ENCODE results near the gene MYL10. TPM values are rescaled to one million over a fixed set of nuclear protein-coding genes. Genes with fewer than 3 reads are reported as not detected.
A peak's percentile ranks its signal among the peaks of the same experiment; 100 is the strongest.
"Not testable (repeated sequence)": the region's sequence is repeated elsewhere in the genome, so short reads cannot be mapped to it uniquely, and the experiment has no call there.

Gene MYL10
- polyA plus RNA-seq, 2 of the 4 experiments (the other 2 are of a cell fraction): not detected

- CTCF ChIA-PET: interaction anchor here (0.8 to 1.5 kb wide), 3 partner anchors 42 to 179 kb away, joined by 3 to 4 read pairs (median 3); no protein-coding TSS in a partner anchor
- peak; percentile 13 to 36; a peak in 2 of 6 replicates for ATAC-seq
- 37% methylated on average over 18 of the region's 18 CpGs for WGBS (ENCODE audit: missing lambda C conversion rate)
Measured at GRCh38 chr7:101644879-101645278, 15.8 kb upstream of the MYL10 start.

DNA sequence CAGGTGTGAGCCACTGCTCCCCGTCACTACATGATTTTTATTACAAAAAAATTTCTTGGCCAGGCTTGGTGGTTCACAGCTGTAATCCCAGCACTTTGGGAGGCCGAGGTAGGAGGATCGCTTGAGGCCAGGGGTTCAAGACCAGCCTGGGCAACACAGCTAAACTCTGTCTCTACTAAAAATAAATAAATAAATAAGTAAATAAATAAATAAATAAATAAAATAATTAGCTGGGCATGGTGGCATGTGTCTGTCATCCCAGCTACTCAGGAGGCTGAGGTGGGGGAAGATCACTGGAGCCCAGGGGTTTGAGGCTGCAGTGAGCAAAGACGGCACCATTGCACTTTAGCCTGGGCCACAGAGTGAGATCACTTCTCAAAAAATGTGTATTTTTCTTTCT lies 10.0 kb upstream of the MYL10 start:
- H3K9me3 ChIP-seq; ATAC-seq; DNase-seq (ENCODE audit: low read depth in 1 of 2, low spot score in 1 of 2); H3K27ac ChIP-seq; POLR2A ChIA-PET; H3K4me3 ChIP-seq; H3K4me2 ChIP-seq; FAIRE-seq: not testable (repeated sequence)
- CTCF ChIA-PET: interaction anchor here (0.6 kb wide), 1 partner anchor 306 kb away, joined by 4 read pairs; no protein-coding TSS in a partner anchor
- 0 out of 3 replicates have a peak, but pooled peaks cover 15% of the 10 kb centered on the region for H3K4me1 ChIP-seq
- peak; percentile 72 for TF ChIP-seq ZC3H11A (IDR thresholded peaks at IDR 0.05)
- 87% methylated on average over 4 of the region's 4 CpGs for WGBS (ENCODE audit: missing lambda C conversion rate)

More at GRCh38 chr7:101644879-101645278, 15.8 kb upstream of the MYL10 start:
- no peaks in the 10 kb centered on the region for H3K9me3 ChIP-seq
- H3K27ac ChIP-seq: peak overlapping the region; percentile 6 to 52; a peak in 3 of 6 replicates
- H3K4me2 ChIP-seq: peak overlapping the region; percentile 49
- FAIRE-seq: no peak
- H3K4me3 ChIP-seq: no peak overlapping the region
- TF ChIP-seq JUNB (IDR thresholded peaks at IDR 0.05) (no peak), NR3C1 (IDR thresholded peaks at IDR 0.05) (no peak), CBX8 (IDR thresholded peaks at IDR 0.05) (no peak), CHD2 (IDR thresholded peaks at IDR 0.05; ENCODE audit: low read length, partially characterized antibody) (no peak), HOXB5 (CRISPR knock-in tag; IDR thresholded peaks at IDR 0.05) (no peak), RNF2 (IDR thresholded peaks at IDR 0.05; ENCODE audit: borderline replicate concordance, low read depth) (no peak), MAX (IDR thresholded peaks at IDR 0.05) (no peak), HEYL (CRISPR knock-in tag; IDR thresholded peaks at IDR 0.05) (no peak), BCL3 (IDR thresholded peaks at IDR 0.05) (no peak), MAFK (IDR thresholded peaks at IDR 0.05; ENCODE audit: partially characterized antibody) (no peak), POLR2AphosphoS2 (conservative IDR thresholded peaks at IDR 0.05; ENCODE audit: low read length) (no peak), MAZ (IDR thresholded peaks at IDR 0.05; ENCODE audit: borderline replicate concordance, low read depth, low read length) (no peak), EP300 (IDR thresholded peaks at IDR 0.05) (no peak), TFCP2L1 (CRISPR knock-in tag; IDR thresholded peaks at IDR 0.05) (no peak)
- TF ChIP-seq, protein P1, sequence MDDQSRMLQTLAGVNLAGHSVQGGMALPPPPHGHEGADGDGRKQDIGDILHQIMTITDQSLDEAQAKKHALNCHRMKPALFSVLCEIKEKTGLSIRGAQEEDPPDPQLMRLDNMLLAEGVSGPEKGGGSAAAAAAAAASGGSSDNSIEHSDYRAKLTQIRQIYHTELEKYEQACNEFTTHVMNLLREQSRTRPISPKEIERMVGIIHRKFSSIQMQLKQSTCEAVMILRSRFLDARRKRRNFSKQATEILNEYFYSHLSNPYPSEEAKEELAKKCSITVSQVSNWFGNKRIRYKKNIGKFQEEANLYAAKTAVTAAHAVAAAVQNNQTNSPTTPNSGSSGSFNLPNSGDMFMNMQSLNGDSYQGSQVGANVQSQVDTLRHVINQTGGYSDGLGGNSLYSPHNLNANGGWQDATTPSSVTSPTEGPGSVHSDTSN (IDR thresholded peaks at IDR 0.05): no peak
- POLR2A ChIA-PET: no interaction called here
- peak in 1 of 2 experiments; percentile 24 for DNase-seq (ENCODE audit: low read depth in 1 of 2, low spot score in 1 of 2)
- H3K4me1 ChIP-seq: peaks cover 11% of the 10 kb centered on the region; the same call in 2 of the 3 replicates

DNA sequence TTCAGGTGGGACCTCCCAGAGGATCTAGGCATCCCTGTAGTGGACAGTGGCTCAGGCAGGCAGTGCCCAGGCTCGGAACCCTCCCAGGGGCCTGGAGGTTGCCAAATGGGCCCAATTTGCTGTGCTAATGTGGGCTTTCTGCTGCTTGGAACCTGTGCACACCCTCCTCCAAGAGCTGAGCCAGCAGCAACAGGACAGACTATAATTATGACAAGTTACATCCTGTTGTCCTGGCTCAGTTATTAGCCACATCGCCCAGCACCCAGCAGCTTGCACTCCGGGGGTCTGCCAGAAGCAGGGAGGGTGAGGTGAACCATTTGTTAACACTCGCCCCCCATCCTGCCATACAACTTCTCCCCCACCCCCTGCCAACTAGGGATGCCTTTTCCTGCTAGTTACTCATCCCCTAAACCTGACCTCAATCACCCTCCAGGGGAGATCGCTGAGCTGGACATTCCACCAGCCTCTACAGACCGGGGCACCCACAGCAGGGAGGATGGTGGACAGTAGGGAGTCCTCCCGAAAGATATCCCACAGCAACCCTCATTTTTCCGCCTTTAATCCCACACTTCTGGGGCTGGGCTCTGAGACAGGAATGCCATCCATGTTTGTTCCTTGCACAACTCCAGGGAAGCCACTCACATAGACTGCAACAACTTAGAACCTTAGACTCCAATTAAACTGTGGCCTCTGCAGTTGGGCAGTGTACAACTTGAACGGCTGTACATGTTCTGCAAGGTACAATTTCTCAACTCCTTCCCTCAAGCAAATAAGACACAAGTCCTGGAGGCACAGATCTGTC lies 7.9 kb upstream of the MYL10 start:
- peak overlapping the region in 1 of 2 experiments; percentile 25; a peak in 2 of 6 replicates for H3K27ac ChIP-seq
- 0 out of 3 replicates have a peak, but pooled peaks cover 15% of the 10 kb centered on the region for H3K4me1 ChIP-seq
- no peaks in the 10 kb centered on the region for H3K9me3 ChIP-seq
- ATAC-seq (peak; percentile 51 to 66; a peak in 5 of 6 replicates), DNase-seq (ENCODE audit: low read depth in 1 of 2, low spot score in 1 of 2) (no peak), FAIRE-seq (no peak)
- no peak overlapping the region for H3K4me3 ChIP-seq
- ChIA-PET POLR2A (no interaction called here), CTCF (interaction anchor here (1.0 to 1.7 kb wide), 2 partner anchors 19 to 52 kb away, joined by 3 to 5 read pairs; no protein-coding TSS in a partner anchor)
- peak overlapping the region; percentile 17; the same call in 1 of the 3 replicates for H3K4me2 ChIP-seq
- 54% methylated on average over 8 of the region's 9 CpGs for WGBS (ENCODE audit: missing lambda C conversion rate)
- TF ChIP-seq E2F6 (IDR thresholded peaks at IDR 0.05; ENCODE audit: borderline replicate concordance, low read depth) (no peak), HOXB5 (CRISPR knock-in tag; IDR thresholded peaks at IDR 0.05) (no peak), JUN (IDR thresholded peaks at IDR 0.05) (no peak), ZFP36 (IDR thresholded peaks at IDR 0.05; ENCODE audit: borderline replicate concordance, partially characterized antibody) (no peak), RAD21 (conservative IDR thresholded peaks at IDR 0.05 in 1 of 2, IDR thresholded peaks at IDR 0.05 in 1 of 2) (no peak), EHMT2 (IDR thresholded peaks at IDR 0.05; ENCODE audit: low read depth) (no peak), NFE2L2 (conservative IDR thresholded peaks at IDR 0.05; ENCODE audit: low read length) (no peak), FOSB (CRISPR knock-in tag; IDR thresholded peaks at IDR 0.05) (no peak), CBX8 (IDR thresholded peaks at IDR 0.05) (no peak), PHF8 (IDR thresholded peaks at IDR 0.05; ENCODE audit: borderline replicate concordance, low read depth) (no peak), TFCP2L1 (CRISPR knock-in tag; IDR thresholded peaks at IDR 0.05) (no peak), BHLHE40 (IDR thresholded peaks at IDR 0.05; ENCODE audit: low read depth, low read length) (no peak), EHF (CRISPR knock-in tag; IDR thresholded peaks at IDR 0.05) (no peak), FOSL2 (IDR thresholded peaks at IDR 0.05) (no peak), FOSL2 (CRISPR knock-in tag; IDR thresholded peaks at IDR 0.05) (no peak), FOXS1 (CRISPR knock-in tag; IDR thresholded peaks at IDR 0.05) (no peak), ZSCAN20 (CRISPR knock-in tag; IDR thresholded peaks at IDR 0.05) (no peak), SREBF2 (IDR thresholded peaks at IDR 0.05) (no peak), CEBPB (IDR thresholded peaks at IDR 0.05) (no peak)

All from A549 (cell line).